ENCODE data around the gene IFNA21.

Gene IFNA21

DNA sequence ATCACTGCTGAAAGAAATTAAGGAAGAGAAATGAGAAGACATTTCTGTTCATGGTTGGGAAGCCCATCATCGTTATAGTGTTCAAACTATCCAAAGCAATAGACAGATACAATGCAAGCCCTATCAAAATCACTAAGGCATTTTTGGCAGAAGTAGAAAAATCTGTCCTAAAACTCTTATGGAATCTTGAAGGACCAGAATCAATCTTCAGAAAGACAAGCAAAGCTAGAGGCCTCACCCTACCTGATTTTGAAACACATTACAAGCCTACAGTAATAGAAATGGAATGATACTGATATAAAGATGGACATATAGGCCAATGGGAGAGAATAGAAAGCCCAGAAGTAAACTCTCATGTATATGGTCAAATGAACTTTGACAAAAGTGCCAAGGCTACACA, 4.9 kb upstream of the IFNA21 start:
- Histone ChIP-seq H3K36me3 (replicated peaks; ENCODE audit: insufficient read depth, low read length) (no peaks in the 10 kb centered on the region), H3K27me3 (replicated peaks; ENCODE audit: insufficient read depth, low read length) (no peaks in the 10 kb centered on the region), H3F3A (ENCODE audit: insufficient read depth, low read length) (no peaks in the 10 kb centered on the region), H3K79me2 (ENCODE audit: low read length) (no peaks in the 10 kb centered on the region), H4K20me1 (ENCODE audit: insufficient read depth, low read length) (no peaks in the 10 kb centered on the region), H3K9me3 (replicated peaks; ENCODE audit: insufficient read depth, low read length) (no peaks in the 10 kb centered on the region), H3K27ac (ENCODE audit: low read length) (no peak overlapping the region), H3K9me2 (replicated peaks; ENCODE audit: insufficient read depth, low read length) (no peaks in the 10 kb centered on the region), H3K9ac (ENCODE audit: low read length) (no peak overlapping the region), H2AFZ (ENCODE audit: low read length) (no peak overlapping the region), H3K4me1 (ENCODE audit: low read length) (no peaks in the 10 kb centered on the region), H3K4me2 (ENCODE audit: low read depth, low read length) (no peak overlapping the region), H3K4me3 (ENCODE audit: low read length) (no peak overlapping the region)
- TF ChIP-seq, protein P1, sequence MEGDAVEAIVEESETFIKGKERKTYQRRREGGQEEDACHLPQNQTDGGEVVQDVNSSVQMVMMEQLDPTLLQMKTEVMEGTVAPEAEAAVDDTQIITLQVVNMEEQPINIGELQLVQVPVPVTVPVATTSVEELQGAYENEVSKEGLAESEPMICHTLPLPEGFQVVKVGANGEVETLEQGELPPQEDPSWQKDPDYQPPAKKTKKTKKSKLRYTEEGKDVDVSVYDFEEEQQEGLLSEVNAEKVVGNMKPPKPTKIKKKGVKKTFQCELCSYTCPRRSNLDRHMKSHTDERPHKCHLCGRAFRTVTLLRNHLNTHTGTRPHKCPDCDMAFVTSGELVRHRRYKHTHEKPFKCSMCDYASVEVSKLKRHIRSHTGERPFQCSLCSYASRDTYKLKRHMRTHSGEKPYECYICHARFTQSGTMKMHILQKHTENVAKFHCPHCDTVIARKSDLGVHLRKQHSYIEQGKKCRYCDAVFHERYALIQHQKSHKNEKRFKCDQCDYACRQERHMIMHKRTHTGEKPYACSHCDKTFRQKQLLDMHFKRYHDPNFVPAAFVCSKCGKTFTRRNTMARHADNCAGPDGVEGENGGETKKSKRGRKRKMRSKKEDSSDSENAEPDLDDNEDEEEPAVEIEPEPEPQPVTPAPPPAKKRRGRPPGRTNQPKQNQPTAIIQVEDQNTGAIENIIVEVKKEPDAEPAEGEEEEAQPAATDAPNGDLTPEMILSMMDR (IDR thresholded peaks at IDR 0.05; ENCODE audit: low read length): no peak
- TF ChIP-seq EZH2 (optimal IDR thresholded peaks at IDR 0.05; ENCODE audit: low read depth, low read length) (no peak), EZH2phosphoT487 (IDR thresholded peaks at IDR 0.05; ENCODE audit: low read length) (no peak)
- no peak for DNase-seq

DNA sequence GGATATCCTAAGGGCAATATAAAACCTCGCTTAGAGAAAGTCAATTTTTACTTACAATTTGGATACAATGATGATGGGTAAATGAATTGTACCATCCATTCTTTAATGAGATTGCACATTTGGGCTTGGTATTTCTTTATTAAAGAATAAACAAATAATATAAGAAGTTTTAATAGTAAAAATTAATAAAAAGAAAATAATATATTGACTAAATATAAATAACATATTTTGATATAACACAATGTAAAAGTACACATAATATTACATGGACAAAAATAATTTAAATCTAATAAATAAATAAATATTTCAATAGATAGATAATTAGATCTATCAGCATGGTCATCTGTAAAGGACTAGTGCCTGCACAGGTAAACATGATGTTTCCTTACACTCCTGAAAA, 944 bp downstream of the IFNA21 start:
- H3K27ac ChIP-seq (ENCODE audit: low read length): no peak overlapping the region
- H3K4me2 ChIP-seq (ENCODE audit: low read depth, low read length): no peak overlapping the region
- no peaks in the 10 kb centered on the region for H3K9me3 ChIP-seq (replicated peaks; ENCODE audit: insufficient read depth, low read length)
- H3K27me3 ChIP-seq (replicated peaks; ENCODE audit: insufficient read depth, low read length): no peaks in the 10 kb centered on the region
- TF ChIP-seq EZH2phosphoT487 (IDR thresholded peaks at IDR 0.05; ENCODE audit: low read length): no peak
- TF ChIP-seq, protein P1 (IDR thresholded peaks at IDR 0.05; ENCODE audit: low read length): no peak
- no peak for TF ChIP-seq EZH2 (optimal IDR thresholded peaks at IDR 0.05; ENCODE audit: low read depth, low read length)
- no peak overlapping the region for H3K9ac ChIP-seq (ENCODE audit: low read length)
- H3K4me3 ChIP-seq (ENCODE audit: low read length): no peak overlapping the region
- H3K36me3 ChIP-seq (replicated peaks; ENCODE audit: insufficient read depth, low read length): no peaks in the 10 kb centered on the region
- H3F3A ChIP-seq (ENCODE audit: insufficient read depth, low read length): no peaks in the 10 kb centered on the region
- H3K79me2 ChIP-seq (ENCODE audit: low read length): no peaks in the 10 kb centered on the region
- H2AFZ ChIP-seq (ENCODE audit: low read length): no peak overlapping the region
- no peaks in the 10 kb centered on the region for H3K4me1 ChIP-seq (ENCODE audit: low read length)
- H4K20me1 ChIP-seq (ENCODE audit: insufficient read depth, low read length): no peaks in the 10 kb centered on the region
- no peak for DNase-seq
- no peaks in the 10 kb centered on the region for H3K9me2 ChIP-seq (replicated peaks; ENCODE audit: insufficient read depth, low read length)

DNA sequence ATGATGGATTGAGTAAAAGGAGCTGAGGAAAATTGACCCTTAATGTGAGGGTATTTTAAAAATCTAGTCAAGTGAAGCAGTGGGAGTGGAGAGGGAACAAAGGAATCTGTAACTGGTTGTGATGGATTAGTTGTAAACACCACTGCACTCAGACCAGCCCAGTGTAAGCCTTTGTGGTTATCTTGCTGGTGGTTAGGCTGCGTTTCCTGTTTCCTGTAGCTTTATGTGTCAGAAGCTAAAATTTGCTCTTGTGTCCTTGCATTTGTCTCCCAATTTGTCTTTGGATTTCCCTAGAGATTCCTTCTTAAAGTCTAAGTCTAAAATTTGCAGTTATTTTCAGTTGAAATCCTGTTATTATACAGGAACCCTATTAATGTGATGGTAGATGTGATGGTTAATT, 6.3 kb downstream of the IFNA21 start:
- H3K27ac ChIP-seq (ENCODE audit: low read length): no peak overlapping the region

DNA sequence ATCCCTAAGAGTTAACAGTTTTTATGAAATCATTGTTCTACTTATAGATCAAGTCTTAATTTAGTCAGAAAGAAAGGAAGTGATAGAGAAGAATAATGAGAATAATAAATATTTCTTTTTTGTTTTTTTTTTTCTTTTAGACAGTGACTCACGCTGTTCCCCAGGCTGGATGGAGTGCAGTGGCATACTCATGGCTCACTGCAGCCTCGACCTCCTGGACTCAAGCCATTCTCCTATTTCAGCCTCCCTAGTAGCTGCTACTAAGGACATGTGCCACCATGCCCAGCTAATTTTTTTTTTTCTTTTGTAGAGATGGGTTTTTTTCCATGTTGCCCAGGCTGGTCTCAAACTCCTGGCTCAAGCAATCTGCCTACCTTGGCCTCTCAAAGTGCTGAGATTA, 11.0 kb downstream of the IFNA21 start:
- no peaks in the 10 kb centered on the region for H3K79me2 ChIP-seq (ENCODE audit: low read length)
- no peak for DNase-seq
- no peaks in the 10 kb centered on the region for H4K20me1 ChIP-seq (ENCODE audit: insufficient read depth, low read length)
- no peak overlapping the region for H2AFZ ChIP-seq (ENCODE audit: low read length)
- no peak overlapping the region for H3K4me2 ChIP-seq (ENCODE audit: low read depth, low read length)
- no peaks in the 10 kb centered on the region for H3K27me3 ChIP-seq (replicated peaks; ENCODE audit: insufficient read depth, low read length)
- no peak for TF ChIP-seq EZH2 (optimal IDR thresholded peaks at IDR 0.05; ENCODE audit: low read depth, low read length)
- TF ChIP-seq, protein P1 (IDR thresholded peaks at IDR 0.05; ENCODE audit: low read length): no peak
- TF ChIP-seq EZH2phosphoT487 (IDR thresholded peaks at IDR 0.05; ENCODE audit: low read length): no peak
- no peak overlapping the region for H3K27ac ChIP-seq (ENCODE audit: low read length)
- H3K9me3 ChIP-seq (replicated peaks; ENCODE audit: insufficient read depth, low read length): no peaks in the 10 kb centered on the region
- no peak overlapping the region for H3K9ac ChIP-seq (ENCODE audit: low read length)
- H3K36me3 ChIP-seq (replicated peaks; ENCODE audit: insufficient read depth, low read length): no peaks in the 10 kb centered on the region
- no peaks in the 10 kb centered on the region for H3F3A ChIP-seq (ENCODE audit: insufficient read depth, low read length)
- 0 out of 2 replicates have a peak, but pooled peaks cover 3% of the 10 kb centered on the region for H3K4me1 ChIP-seq (ENCODE audit: low read length)
- H3K9me2 ChIP-seq (replicated peaks; ENCODE audit: insufficient read depth, low read length): no peaks in the 10 kb centered on the region
- H3K4me3 ChIP-seq (ENCODE audit: low read length): no peak overlapping the region

More for the DNA sequence above, 6.3 kb downstream of the IFNA21 start:
- TF ChIP-seq EZH2 (optimal IDR thresholded peaks at IDR 0.05; ENCODE audit: low read depth, low read length): no peak
- H3K4me2 ChIP-seq (ENCODE audit: low read depth, low read length): peak overlapping the region; percentile 37; the same call in 1 of the 2 replicates
- H3K9ac ChIP-seq (ENCODE audit: low read length): no peak overlapping the region
- no peaks in the 10 kb centered on the region for H3K79me2 ChIP-seq (ENCODE audit: low read length)
- H3K36me3 ChIP-seq (replicated peaks; ENCODE audit: insufficient read depth, low read length): no peaks in the 10 kb centered on the region
- H3K9me2 ChIP-seq (replicated peaks; ENCODE audit: insufficient read depth, low read length): no peaks in the 10 kb centered on the region
- peak; percentile 55 for DNase-seq
- H4K20me1 ChIP-seq (ENCODE audit: insufficient read depth, low read length): no peaks in the 10 kb centered on the region
- no peak overlapping the region for H3K4me3 ChIP-seq (ENCODE audit: low read length)
- no peaks in the 10 kb centered on the region for H3K27me3 ChIP-seq (replicated peaks; ENCODE audit: insufficient read depth, low read length)
- H3K4me1 ChIP-seq (ENCODE audit: low read length): 0 out of 2 replicates have a peak, but pooled peaks cover 3% of the 10 kb centered on the region
- H3F3A ChIP-seq (ENCODE audit: insufficient read depth, low read length): no peaks in the 10 kb centered on the region
- H2AFZ ChIP-seq (ENCODE audit: low read length): no peak overlapping the region
- H3K9me3 ChIP-seq (replicated peaks; ENCODE audit: insufficient read depth, low read length): no peaks in the 10 kb centered on the region

All from MM.1S (cell line).